HG03575 (cell line): ENCODE results near the gene POC1A.
"Not testable (repeated sequence)": the region's sequence is repeated elsewhere in the genome, so short reads cannot be mapped to it uniquely, and the experiment has no call there.

Source experiments
- ATAC-seq: cut with Tn5 transposase; IDR thresholded peaks from one replicate; pipeline ENCODE4 v1.9.1; 2021; ENCODE audit not compliant: unreplicated experiment, insufficient number of reproducible peaks, low FRiP score; ENCODE audit errors: extremely low read depth

Gene POC1A

DNA sequence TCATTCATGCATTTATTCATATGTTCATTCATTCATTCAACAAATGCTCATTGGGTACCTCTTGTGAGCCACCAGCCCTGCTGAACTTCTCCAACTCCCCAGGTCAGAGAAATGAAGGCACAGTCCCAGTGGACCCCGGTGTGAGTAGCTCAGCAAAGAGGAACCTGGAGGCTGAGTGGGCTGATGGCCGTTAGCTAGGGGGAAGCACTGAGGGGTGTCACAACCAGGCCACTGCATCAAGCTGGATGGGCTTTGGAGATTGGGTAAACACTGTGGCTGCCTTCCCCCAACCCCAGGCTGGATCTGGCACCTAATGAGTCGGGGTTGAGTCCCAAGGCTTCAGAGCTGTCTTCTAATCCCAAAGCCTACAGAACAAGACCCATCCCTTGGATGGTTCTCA, 31.6 kb upstream of the POC1A start:
- ATAC-seq, result no peak

DNA sequence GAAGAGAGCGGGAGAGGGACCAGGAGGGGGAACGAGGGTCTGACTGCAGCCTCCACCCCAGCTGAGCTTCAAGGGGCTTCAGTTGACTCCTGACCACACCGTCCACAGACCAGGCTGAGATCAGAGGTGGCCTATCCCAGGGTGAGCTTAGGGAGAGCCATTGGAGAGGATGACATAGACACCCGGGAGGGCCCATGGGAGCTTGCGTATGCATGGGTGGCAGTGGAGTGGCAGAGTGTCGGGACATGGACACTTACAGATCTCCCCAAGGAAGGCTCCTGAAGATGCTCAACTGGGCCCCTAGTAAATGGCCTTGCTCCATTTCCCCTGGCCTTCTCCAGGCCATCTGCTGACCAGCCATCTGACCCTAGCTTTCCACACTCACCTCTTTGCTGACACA, 31.1 kb upstream of the POC1A start:
- ATAC-seq, result no peak

DNA sequence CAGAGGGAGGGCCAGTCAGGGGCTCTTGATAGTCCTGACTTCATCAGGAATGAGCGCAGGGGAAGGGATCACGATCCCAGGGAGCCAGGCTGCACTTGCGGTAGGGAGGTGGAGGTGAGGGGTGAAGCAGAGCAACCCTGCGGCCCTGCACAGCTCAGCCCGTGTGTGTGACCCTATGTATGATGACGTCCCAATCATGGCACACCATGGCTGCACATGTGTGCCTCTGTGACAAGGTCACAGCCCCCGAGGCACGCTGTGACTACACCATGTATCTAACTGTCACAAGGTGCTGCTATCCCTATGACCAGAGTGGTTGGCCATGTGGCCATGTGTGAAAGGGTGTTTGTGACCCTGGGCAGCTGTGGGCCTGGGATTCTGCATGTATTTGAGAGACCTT, 30.5 kb upstream of the POC1A start:
- ATAC-seq, result no peak

DNA sequence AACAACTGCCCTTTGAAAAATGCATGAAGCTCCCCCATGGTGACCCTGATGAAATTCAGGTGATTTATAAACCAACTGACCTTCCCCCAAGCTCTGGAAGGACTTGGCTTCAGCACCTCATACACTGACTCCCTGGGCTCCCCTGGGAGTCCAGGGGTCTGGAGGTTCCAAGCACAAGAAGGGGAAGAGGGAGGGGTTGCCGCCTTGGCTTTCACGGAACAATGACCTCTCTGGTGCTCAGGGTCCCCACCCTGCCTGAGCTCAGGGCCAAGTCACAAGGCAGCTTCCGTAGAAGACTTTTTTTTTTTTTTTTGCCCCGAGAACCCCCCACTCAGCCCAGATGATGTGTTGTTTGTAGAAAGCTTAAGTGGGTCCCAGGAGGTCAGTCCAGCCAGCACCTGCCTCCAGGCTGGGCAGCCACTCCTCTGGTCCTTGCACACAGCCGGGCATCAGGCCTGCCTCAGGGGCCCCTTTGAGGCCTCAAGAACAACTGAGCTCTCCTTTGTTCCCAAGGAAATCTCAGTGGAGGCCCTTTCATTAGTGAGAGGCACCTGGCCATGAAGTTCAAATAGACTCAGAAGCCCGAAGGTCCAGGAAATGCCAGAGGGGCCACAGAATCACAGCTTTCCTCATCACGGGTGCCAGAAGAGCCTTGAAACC, 29.7 kb upstream of the POC1A start:
- ATAC-seq, result no peak

DNA sequence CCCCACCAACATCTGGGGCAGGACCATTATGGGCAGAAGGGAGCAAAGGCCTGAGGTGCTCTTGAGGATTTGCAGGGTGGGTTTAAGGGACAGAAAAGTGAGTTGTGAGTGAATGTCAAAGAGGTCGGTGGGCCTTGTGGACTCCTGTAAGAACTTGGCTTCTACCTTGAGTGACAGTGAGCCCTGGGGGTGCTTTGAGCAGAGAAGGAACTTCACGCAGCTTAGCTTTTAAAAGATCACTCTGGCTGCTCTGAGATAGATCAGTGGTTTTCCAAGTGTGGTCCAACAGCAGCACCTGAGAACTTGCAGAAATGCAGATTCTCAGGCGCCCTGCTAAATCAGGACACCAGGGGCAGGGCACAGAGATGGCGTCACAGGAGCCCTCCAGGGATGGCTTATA, 28.5 kb upstream of the POC1A start:
- no peak for ATAC-seq

DNA sequence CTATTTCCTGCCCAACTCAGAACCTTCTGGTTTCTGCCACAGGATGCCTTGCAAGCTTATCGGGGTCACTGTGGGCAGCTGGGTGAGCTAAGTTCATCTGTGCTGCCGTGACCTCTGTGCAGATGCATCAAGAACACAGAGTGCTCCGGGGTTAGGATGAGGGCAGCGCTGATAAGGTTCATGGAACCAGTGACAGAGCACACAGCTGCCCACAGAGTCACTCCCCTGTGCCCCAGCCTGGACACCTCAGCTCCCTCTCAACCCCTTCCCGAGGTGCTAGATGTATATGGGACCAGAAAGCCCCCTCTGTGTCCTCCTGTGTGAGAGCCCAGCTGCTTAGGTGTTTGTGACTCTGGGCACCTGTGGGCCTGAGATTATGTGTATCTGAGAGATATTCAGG, 28.0 kb upstream of the POC1A start:
- no peak for ATAC-seq

DNA sequence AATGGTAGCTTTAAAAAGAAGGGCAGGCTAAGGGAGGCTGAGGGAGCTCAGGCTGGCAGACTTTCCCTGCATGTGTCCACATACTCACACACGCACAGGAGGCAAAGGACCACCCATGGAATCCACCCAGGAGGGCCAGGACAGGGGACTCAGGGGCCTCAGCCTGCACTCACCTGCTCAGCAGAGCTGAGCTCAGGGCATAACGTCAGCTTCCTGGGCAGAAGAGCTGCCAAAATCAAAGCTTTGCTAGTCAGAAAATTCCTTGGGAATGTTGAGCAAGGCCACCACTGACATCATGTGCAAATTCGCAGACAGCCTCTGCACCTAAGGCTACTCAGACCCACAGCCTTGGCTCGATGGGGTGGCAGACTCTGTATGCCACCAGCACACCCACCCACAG, 27.3 kb upstream of the POC1A start:
- ATAC-seq, result no peak

DNA sequence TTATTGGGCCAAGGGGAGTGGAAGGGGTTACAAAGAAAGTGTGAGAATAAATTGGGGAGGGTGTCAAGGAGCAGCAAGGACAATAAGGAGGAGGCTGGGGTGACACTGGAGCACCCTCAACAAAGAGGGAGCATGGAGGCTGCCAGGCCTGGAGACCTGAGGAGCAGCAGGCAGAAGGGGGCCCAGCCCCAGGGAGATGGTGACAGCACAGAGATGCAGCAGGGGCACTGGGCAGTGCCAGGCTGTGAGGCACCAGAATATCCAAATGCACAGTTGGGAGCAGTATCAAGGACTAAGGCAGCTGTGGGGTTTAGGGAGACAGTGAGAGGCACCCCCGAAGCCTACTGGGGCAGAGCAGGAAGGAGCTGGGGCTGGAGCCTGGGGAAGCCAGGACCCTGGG, 24.3 kb upstream of the POC1A start:
- no peak for ATAC-seq

DNA sequence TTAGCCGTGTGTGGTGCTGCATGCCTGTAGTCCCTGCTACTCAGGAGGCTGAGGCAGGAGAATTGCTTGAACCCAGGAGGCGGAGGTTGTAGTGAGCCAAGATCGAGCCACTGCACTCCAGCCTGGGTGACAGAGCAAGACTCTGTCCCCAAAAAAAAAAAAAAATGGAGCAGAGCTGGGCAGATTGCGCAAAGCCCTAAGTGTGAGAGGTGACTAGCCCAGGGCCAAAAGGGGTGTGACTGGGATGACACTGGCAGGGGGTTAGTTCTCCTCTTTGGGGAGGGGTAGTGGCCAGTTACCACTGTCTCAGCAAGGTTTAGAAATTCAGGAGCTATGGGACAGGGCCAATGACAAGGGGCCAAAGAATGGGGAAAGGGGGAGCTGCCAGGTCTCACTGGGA, 23.9 kb upstream of the POC1A start:
- ATAC-seq, result not testable (repeated sequence)

DNA sequence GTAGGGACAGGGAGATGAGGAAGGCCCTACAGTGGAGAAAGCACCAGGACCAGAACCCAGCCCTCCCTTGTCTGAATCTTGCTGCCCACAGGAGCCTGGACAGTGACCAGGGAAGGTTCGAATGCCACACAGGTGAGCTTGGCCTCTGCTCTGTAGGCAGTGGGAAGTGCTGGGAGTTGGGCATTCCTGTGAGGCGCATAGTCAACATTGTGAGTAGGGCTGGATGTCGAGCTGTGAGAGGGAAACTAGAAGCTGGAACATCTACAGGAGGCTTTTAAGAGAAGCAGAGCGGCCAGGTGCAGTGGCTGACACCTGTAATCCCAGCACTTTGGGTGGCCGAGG, 23.4 kb upstream of the POC1A start:
- no peak for ATAC-seq

DNA sequence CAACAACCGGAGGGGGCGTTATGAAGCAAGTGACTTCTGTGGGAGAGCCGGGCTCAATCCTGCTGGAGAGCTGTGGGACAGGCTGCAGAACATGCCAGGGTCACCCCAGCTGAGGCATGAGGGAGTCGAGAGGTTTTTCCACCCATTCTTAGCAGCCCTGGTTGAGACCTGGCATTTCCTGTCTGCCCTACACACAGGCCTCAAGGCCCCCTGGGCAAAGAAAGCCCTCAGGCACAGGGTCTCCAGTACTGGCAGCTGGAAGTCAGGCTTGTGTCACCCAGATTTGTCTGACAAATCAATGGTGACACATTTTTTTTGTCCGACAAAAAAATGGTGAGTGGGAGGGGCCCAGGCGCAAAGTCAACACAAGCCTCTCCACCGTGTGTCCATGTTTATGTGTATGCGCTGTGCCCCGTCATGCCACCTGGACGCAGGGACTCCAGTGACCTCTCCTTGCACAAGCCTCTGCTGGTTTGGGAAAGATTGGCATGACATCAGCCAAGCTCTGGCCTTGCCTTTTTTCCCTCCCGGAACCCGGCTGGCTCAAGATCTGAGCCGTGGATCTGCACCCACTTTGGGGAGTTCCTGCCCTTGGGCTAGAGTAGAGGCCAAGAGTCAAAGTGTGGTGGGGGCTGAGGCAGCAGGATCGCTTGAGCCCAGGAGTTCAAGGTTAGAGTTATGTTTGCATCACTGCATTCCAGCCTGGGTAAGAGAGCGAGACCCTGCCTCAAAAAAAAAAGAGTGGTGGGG, 22.9 kb upstream of the POC1A start:
- no peak for ATAC-seq

DNA sequence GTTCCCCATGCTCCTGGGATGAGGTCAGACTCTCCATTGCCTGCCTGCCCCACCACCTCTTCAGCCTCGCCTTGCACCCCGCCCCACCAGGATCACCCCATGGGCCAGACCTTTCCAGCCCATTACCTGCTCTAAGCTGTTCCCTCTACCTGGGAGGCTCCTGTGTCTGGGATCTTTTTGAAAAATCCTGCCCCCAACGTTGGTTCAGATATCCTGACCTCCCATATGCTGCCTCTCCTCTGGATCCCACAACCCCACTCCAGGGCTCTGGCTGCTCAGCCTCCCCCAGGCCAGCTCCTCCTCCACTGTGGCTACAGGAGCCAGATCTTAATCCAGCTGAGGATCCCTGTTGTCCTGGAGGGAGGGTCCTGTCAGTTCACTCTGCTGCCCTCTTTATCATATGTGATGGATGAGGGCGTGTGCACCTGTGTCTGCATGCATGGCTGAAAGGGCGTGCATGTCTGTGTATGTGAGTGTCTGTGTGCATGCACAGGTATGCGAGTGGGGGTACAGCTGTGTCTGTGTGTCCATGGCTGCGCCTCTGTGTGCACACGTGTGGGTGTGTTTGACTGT, 22.0 kb upstream of the POC1A start:
- no peak for ATAC-seq

DNA sequence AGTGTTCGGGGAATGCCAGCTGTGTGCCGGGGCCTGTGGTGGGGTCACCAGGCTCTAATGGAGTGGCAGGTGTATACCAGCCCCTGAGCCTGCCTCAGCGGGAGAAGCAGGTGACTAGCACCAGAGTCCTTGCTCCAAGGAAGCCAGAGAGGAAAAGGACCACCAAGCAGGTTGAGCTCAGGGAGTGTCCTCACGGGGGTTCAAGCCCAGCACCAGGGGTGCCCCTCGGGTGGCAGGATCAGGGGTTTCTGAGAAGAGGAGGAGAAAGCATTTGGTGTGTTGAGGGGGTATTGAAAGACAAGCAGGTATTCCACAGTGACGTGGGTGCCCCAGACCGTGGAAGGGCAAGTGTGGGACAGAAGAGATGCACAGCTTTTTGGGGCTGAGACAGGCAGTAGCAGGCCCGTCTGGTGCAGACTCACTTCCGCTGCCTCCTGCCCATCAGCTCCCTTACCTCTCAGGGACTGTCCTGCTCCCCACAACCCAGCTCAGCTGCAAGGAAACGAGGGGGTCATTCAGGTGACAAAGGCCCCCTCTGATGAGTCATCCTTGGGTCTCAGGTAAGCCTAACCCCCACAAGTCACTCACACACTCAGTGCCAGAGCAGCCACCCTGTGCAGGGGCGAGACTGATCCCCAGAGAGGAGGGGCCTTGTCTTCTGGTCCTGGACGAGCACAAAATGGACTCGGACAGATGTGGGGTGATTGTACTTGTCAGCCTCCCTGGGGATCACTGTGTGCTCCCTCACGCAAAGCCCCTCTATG, 21.4 kb upstream of the POC1A start:
- ATAC-seq, result no peak

DNA sequence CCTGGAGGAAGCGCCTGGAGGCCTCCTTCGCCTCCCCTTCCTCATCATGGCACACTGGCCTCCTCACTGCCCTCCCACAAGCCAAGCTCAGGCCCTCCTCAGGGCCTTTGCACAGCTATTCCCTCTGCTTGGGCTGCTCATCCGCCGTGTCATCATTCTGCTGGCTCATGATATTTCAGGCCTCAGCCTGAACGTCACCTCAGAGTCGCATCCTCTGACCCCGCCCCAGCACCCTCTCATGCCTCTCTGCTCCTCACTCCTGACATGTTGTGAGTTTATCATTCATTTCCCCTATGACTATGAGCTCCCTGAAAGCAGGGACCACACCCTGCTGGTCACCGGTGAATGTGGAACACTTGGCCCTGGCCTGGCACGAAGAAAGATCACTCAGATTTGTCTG, 20.7 kb upstream of the POC1A start:
- no peak for ATAC-seq

DNA sequence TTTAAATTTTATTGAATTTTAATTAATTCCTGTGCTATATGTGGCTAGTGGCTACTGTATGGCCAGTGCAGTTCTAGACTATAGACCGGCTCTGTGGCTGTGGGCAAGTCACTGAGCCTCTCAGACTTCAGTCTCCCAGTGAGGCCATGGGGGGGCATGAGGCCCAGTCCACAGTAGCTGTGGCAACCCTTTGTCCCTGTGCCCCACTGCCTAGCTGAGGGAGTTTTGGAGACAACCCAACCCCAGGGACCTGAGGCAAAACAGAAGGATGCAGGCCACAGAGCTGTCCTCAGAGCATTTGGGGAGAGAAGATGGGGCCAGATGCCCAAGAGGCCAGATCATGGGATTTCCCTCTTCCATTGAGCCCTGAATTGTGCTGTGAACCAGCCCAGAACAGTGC, 18.9 kb upstream of the POC1A start:
- no peak for ATAC-seq

DNA sequence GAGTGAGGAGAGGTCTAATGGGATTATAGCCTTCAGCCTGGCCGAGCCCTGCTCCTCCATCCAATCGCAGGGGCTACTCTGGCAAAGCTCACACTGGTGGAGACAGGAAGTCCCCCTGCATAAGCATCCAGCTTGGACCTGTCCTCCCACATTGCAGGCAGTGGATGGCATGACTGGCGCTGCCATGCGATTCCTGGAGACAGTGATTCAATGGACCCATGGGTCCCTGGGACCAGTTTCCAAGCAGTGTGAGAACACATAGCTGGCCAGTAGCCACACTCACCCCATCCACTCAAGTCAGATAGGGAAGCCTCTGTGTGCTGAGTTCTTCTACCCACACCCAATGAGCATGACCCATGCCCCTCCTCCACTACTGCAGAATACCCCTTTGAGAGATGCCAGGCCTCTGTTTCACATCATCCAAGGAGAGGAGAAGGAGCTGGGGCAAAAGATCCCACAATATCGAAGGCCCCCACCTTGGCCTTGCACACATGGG, 18.1 kb upstream of the POC1A start:
- no peak for ATAC-seq

DNA sequence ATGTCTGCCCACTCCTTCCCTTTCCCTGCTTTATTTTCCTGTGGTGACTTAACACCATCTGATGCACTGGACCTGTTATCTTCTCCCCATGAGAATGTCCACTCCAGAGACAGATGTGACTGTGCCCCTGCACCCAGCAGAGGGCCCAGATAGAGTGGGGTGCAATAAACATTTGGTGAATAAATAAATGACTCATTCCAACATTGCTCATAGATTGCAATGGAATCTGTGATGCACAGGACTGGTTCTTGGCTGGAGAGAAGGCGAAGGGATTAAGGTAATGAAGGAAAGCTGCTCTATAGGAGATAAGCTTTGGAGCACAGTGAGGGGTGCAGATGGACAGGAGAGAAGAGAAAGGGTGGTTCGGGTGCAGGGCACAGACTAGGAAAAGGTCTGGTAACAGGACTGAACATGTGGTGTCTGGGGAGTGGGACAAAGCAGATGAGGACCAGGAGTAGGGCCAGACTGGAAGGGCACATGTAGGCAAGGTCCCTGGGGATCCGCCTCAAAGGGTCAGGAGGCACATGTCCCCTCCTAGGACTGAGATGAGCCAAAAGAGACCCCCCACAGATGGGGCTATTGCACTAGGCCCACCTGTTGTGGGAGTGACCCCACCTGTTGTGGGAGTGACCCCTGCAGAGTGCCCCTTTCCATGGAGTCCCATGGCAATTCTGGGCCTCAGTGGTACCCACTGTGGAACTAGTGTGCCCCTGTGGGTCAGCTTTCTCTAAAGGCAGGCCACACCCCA, 17.5 kb upstream of the POC1A start:
- ATAC-seq, result no peak

DNA sequence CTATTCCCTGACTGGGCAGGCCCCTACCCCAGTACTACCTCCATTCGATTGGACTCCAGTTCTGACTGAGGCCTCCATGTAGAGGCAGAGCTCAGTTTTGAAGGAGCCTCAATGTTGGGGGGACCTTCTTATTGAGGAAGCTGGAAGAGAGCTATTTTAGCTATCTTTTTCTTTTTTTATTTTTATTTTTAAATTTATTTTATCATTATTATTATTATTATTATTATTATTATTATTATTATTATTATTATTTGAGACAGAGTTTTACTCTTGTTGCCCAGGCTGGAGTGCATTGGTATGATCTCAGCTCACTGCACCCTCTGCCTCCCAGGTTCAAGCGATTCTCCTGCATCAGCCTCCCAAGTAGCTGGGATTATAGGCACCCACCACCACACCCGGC, 16.0 kb upstream of the POC1A start:
- not testable (repeated sequence) for ATAC-seq

DNA sequence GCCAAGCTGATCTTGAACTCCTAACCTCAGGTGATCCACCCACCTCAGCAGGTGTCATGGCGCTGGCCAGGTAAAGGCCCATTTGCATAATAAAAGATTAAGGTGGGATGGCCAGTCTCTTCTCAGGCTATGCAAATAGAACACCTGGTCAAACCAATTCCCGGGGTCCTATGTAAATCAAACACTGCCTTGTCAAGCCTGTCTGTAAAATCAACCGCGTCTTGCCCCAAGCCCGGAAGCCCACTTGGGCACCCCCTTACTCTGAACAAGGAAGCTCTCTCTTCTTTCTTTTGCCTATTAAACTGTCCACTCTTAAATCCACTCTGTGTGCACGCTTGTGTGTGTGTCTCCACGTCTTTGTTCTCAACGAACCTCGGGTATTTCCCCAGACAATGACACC, 13.0 kb upstream of the POC1A start:
- ATAC-seq, result no peak
